Measurements from ENCODE around the gene FSCN2.
A peak's percentile ranks its signal among the peaks of the same experiment; 100 is the strongest.
"Not testable (repeated sequence)": the region's sequence is repeated elsewhere in the genome, so short reads cannot be mapped to it uniquely, and the experiment has no call there.

FSCN2 gene

DNA sequence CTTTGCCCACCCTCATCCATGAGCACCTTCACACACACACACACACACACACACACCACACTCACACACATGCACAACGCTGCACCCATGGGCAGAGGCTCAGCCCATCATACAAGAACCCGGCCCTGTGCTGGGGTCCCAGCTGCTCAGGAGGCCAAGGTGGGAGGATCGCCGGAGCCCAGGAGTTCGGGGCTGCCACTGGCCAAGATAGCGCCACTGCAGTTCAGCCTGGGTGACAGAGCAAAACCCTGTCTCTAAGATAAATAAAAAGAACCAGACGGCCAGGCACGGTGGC is 3.4 kb upstream of the FSCN2 start:
- H3K4me3 ChIP-seq (ENCODE audit: low read depth, low read length) = no peak overlapping the region
- H3K27me3 ChIP-seq = peaks cover 25% of the 10 kb centered on the region
- H3K4me1 ChIP-seq = no peaks in the 10 kb centered on the region
- H3K36me3 ChIP-seq = no peaks in the 10 kb centered on the region
- TF ChIP-seq, protein P1, sequence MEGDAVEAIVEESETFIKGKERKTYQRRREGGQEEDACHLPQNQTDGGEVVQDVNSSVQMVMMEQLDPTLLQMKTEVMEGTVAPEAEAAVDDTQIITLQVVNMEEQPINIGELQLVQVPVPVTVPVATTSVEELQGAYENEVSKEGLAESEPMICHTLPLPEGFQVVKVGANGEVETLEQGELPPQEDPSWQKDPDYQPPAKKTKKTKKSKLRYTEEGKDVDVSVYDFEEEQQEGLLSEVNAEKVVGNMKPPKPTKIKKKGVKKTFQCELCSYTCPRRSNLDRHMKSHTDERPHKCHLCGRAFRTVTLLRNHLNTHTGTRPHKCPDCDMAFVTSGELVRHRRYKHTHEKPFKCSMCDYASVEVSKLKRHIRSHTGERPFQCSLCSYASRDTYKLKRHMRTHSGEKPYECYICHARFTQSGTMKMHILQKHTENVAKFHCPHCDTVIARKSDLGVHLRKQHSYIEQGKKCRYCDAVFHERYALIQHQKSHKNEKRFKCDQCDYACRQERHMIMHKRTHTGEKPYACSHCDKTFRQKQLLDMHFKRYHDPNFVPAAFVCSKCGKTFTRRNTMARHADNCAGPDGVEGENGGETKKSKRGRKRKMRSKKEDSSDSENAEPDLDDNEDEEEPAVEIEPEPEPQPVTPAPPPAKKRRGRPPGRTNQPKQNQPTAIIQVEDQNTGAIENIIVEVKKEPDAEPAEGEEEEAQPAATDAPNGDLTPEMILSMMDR (IDR thresholded peaks at IDR 0.05; ENCODE audit: low read depth, low read length) = no peak
- peak; percentile 6 for DNase-seq
- no peaks in the 10 kb centered on the region for H3K9me3 ChIP-seq

DNA sequence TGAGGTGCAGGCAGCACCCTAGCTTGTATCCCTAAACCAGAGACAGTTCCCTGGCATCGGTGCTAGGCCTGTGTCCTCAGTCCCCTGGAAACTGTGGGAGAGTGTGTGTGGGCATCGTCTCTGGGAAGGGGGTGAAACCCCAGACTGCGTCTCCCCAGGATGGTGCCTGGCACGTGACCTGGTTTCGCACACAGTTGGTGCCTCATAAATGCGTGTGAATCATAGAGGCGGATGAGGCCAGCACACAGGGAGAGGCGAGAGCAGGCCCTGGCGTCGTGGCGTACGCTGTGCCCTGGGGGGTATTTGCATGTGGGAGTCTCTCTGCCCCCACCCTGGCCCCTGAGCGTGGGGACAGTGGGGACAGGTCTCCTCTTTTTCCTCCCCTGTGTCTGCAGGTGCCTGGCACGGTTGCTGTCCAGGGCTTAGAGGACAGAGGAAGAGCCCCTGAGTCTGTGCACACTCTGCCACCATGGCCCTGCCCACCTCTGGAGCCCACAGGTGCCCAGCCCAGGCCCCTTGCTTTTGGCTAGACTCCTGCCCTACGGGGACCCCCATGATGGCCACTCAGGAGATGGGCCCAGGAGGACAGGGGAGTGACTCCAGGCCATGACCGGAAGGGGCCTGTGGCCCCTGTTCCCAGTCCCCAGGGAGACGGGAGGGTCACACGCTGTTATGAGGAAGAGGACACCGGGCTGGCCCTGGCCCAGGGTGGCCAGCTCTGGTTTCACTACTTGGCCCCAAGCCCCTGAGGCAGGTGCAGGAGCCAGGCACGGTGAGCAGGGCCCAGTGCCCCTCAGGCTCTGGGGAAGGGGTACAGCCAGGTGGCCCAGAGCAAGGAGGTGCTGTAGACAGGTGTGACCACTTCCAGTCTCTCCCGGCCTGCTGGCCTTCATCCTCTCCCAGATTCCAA is 1.3 kb upstream of the FSCN2 start:
- TF ChIP-seq, protein P1 (IDR thresholded peaks at IDR 0.05; ENCODE audit: low read depth, low read length) = no peak
- Histone ChIP-seq H3K36me3 (no peaks in the 10 kb centered on the region), H3K4me3 (ENCODE audit: low read depth, low read length) (no peak overlapping the region), H3K9me3 (no peaks in the 10 kb centered on the region), H3K27me3 (peaks cover 28% of the 10 kb centered on the region), H3K4me1 (no peaks in the 10 kb centered on the region)
- DNase-seq = no peak

DNA sequence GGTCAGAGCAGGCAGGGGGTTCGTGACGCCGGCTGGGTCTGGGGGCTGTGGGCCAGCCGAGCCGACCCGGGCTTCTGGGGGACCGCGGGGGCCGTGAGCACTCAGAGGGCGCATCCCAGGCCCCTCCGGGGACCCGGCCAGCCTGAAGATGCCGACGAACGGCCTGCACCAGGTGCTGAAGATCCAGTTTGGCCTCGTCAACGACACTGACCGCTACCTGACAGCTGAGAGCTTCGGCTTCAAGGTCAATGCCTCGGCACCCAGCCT is 140 bp downstream of the FSCN2 start:
- DNase-seq = no peak
- TF ChIP-seq, protein P1 (IDR thresholded peaks at IDR 0.05; ENCODE audit: low read depth, low read length) = no peak
- H3K4me1 ChIP-seq = no peaks in the 10 kb centered on the region
- no peak overlapping the region for H3K4me3 ChIP-seq (ENCODE audit: low read depth, low read length)
- peaks cover 28% of the 10 kb centered on the region for H3K27me3 ChIP-seq
- H3K36me3 ChIP-seq = no peaks in the 10 kb centered on the region
- no peaks in the 10 kb centered on the region for H3K9me3 ChIP-seq

DNA sequence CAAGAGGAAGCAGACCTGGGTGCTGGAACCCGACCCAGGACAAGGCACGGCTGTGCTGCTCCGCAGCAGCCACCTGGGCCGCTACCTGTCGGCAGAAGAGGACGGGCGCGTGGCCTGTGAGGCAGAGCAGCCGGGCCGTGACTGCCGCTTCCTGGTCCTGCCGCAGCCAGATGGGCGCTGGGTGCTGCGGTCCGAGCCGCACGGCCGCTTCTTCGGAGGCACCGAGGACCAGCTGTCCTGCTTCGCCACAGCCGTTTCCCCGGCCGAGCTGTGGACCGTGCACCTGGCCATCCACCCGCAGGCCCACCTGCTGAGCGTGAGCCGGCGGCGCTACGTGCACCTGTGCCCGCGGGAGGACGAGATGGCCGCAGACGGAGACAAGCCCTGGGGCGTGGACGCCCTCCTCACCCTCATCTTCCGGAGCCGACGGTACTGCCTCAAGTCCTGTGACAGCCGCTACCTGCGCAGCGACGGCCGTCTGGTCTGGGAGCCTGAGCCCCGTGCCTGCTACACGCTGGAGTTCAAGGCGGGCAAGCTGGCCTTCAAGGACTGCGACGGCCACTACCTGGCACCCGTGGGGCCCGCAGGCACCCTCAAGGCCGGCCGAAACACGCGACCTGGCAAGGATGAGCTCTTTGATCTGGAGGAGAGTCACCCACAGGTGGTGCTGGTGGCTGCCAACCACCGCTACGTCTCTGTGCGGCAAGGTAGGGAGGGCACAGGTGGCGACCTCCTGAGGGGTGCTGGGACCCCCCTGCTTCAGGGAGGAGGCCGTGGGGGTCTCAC is 667 bp downstream of the FSCN2 start:
- TF ChIP-seq, protein P1 (IDR thresholded peaks at IDR 0.05; ENCODE audit: low read depth, low read length) = no peak
- peak; percentile 28 for DNase-seq
- Histone ChIP-seq H3K4me3 (ENCODE audit: low read depth, low read length) (no peak overlapping the region), H3K9me3 (no peaks in the 10 kb centered on the region), H3K4me1 (peaks cover 3% of the 10 kb centered on the region), H3K36me3 (no peaks in the 10 kb centered on the region), H3K27me3 (peaks cover 28% of the 10 kb centered on the region)

DNA sequence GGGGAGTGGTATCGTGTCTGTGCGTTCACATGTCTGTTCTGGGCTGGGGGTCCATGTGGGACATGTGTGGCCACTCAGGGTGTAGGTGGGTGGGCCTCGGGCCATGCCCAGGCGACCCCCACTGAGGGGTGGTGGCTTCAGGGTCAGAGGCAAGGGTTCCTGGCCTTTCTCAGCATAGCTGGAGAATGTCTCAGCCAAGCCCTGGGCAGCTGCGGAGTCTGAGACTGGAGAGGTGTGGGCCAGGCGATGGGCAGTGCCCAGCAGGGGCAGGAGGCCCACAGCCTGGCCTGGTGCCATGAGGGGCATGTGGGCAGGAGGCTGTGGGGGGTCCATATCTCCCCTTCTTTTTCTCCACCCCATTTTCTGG is 1.2 kb downstream of the FSCN2 start:
- no peak overlapping the region for H3K4me3 ChIP-seq (ENCODE audit: low read depth, low read length)
- H3K9me3 ChIP-seq = no peaks in the 10 kb centered on the region
- H3K4me1 ChIP-seq = peaks cover 9% of the 10 kb centered on the region
- no peaks in the 10 kb centered on the region for H3K36me3 ChIP-seq
- H3K27me3 ChIP-seq = peaks cover 28% of the 10 kb centered on the region
- TF ChIP-seq, protein P1 (IDR thresholded peaks at IDR 0.05; ENCODE audit: low read depth, low read length) = no peak
- no peak for DNase-seq

DNA sequence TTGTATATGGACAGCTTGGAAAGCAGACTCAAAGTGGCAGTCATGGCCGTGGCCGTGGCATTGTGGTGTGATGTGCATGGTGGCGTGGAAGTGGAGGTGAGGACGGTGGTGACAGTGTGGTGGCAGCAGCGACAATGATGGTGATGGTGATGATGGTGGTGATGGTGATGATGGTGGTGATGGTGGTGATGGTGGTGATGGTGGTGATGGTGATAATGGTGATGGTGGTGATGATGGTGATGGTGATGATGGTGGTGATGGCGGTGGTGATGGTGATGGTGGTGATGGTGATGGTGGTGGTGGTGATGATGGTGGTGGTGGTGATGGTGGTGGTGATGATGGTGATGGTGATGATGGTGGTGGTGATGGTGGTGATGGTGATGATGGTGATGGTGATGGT is 2.8 kb downstream of the FSCN2 start:
- Histone ChIP-seq H3K27me3 (peaks cover 28% of the 10 kb centered on the region), H3K4me1 (peaks cover 16% of the 10 kb centered on the region)
- not testable (repeated sequence) for H3K9me3 ChIP-seq; H3K4me3 ChIP-seq (ENCODE audit: low read depth, low read length); H3K36me3 ChIP-seq; DNase-seq

DNA sequence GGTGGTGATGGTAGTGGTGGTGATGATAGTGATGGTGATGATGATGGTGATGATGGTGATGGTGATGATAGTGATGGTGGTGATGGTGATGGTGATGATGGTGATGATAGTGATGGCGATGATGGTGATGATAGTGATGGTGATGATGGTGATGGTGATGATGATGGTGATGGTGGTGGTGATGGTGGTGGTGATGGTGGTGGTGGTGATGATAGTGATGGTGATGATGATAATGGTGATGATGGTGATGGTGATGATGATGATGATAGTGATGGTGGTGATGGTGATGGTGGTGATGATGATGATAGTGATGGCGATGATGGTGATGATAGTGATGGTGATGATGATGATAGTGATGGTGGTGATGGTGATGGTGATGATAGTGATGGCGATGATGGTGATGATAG is 3.8 kb downstream of the FSCN2 start:
- not testable (repeated sequence) for H3K36me3 ChIP-seq; H3K4me3 ChIP-seq (ENCODE audit: low read depth, low read length); H3K9me3 ChIP-seq; DNase-seq
- Histone ChIP-seq H3K27me3 (peaks cover 28% of the 10 kb centered on the region), H3K4me1 (peaks cover 21% of the 10 kb centered on the region)

All from BE2C (cell line).